ENCODE measurements around the gene CCNY.
"Not testable (repeated sequence)": the region's sequence is repeated elsewhere in the genome, so short reads cannot be mapped to it uniquely, and the experiment has no call there.

The CCNY gene

DNA sequence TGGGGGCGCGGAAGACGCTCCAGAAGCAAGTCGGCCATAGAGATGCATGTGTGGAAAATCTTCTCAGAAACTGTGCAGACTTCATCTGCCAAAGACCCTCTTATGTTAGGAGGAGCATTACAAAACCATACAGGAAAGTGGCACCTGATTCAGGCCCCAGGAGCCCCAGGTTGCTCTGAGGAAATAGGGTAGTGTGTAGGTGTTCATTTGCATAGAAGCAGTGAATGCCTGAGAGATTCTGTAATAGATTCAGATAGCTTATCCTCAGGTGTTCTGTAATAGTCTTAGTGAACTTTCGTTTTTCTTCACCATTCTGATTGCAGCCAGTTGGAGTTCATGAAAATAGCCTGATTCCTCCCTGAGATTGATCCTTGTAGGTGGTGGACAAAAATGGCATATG is 162.4 kb downstream of the CCNY start:
- no peak for FAIRE-seq
- no peak for TF ChIP-seq POLR2A (IDR thresholded peaks at IDR 0.05; ENCODE audit: low read depth, low read length)
- DNase-seq (ENCODE audit: insufficient read length, low spot score) = no peak

GRCh38 chr10:35501923-35502322 is 165.6 kb downstream of the CCNY start:
- DNase-seq (ENCODE audit: insufficient read length, low spot score) = no peak

DNA sequence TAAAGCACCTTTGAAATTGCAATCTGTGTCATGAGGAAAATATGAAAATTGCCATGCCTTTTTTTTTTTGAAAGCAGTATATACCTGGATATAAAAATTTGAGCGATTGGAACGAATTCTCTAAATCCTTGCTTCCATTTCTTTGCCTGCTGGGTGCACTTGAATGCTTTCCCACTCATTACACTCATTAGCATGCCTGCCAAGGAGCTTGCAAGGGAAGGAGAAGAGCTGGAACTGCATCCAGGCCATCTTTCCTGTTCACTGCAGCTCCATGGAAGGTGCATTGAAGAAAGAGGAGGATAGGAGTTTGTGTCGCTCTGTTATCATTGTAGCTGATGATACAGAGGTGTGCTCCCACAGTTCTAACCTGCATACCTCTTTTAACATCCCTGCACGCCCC is 166.4 kb downstream of the CCNY start:
- FAIRE-seq (no peak), DNase-seq (ENCODE audit: insufficient read length, low spot score) (no peak)
- TF ChIP-seq POLR2A (IDR thresholded peaks at IDR 0.05; ENCODE audit: low read depth, low read length) = no peak

More at GRCh38 chr10:35501923-35502322, 165.6 kb downstream of the CCNY start:
- no peak for TF ChIP-seq POLR2A (IDR thresholded peaks at IDR 0.05; ENCODE audit: low read depth, low read length)
- FAIRE-seq = no peak

GRCh38 chr10:35503578-35503977 is 167.3 kb downstream of the CCNY start:
- no peak for TF ChIP-seq POLR2A (IDR thresholded peaks at IDR 0.05; ENCODE audit: low read depth, low read length)
- DNase-seq (ENCODE audit: insufficient read length, low spot score) (no peak), FAIRE-seq (no peak)

- no peak for TF ChIP-seq POLR2A (IDR thresholded peaks at IDR 0.05; ENCODE audit: low read depth, low read length)
- FAIRE-seq = no peak
- no peak for DNase-seq (ENCODE audit: insufficient read length, low spot score)
Observed at GRCh38 chr10:35504132-35504531, 167.8 kb downstream of the CCNY start.

DNA sequence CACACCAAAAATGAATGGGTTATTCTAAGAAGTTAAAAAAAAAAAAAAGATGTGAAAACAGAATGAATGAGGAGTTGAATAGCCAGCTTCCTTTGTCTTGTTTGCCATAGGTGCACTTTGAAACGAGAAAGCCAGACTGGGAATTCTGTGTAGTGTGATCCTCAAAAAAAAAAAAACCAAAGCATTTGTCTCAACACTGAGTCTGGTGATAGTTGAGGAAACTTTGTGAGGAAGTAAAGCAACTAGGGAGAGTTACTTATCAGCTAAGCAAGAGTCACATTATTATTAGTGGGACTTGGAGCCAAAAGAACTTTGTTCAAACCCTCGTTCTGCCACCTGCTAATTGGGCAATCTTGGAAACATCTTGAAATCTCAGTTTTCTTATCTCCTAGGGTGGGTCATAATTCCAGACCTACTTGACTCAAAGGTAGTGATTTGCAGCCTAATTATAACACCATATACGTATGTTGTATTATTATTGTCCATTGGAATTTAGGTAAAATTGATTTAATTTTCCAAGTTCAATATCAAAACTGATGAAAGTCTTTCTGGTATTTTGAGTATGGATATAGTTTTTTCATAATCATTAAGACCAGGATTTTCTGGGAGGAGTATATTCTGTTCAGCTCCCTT is 169.0 kb downstream of the CCNY start:
- no peak for DNase-seq (ENCODE audit: insufficient read length, low spot score)
- no peak for FAIRE-seq
- no peak for TF ChIP-seq POLR2A (IDR thresholded peaks at IDR 0.05; ENCODE audit: low read depth, low read length)

- FAIRE-seq (no peak), DNase-seq (ENCODE audit: insufficient read length, low spot score) (no peak)
Observed at GRCh38 chr10:35506741-35507140, 170.4 kb downstream of the CCNY start.

DNA sequence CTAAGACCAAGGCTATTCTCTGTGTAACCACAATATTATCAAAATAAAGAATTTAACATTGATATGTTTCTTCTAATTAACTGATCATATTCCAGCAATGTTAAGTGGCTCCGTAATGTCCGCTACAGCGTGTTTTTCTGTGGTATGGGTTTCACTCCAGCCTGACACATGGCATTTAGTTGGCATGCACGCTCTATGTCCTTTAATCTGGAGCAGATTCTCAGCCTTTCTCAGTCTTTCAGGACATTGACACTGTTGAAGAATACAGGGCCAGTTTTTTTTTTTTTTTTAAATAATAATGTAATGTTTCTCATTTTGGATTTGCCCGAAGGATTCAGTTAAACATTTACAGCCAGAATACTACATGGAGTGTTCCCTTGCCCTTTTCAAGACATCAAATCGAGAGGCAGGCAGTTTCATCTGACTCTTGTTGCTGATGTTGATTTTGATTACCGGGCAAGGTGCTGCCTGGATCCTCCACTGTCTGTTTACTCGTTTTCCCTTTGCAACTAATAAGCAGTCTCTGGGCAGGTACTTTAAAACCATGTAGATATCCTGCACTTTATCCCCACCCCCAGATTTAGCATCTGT is 171.3 kb downstream of the CCNY start:
- no peak for FAIRE-seq
- DNase-seq (ENCODE audit: insufficient read length, low spot score) = no peak
- TF ChIP-seq POLR2A (IDR thresholded peaks at IDR 0.05; ENCODE audit: low read depth, low read length) = no peak

More at GRCh38 chr10:35506741-35507140, 170.4 kb downstream of the CCNY start:
- no peak for TF ChIP-seq POLR2A (IDR thresholded peaks at IDR 0.05; ENCODE audit: low read depth, low read length)

DNA sequence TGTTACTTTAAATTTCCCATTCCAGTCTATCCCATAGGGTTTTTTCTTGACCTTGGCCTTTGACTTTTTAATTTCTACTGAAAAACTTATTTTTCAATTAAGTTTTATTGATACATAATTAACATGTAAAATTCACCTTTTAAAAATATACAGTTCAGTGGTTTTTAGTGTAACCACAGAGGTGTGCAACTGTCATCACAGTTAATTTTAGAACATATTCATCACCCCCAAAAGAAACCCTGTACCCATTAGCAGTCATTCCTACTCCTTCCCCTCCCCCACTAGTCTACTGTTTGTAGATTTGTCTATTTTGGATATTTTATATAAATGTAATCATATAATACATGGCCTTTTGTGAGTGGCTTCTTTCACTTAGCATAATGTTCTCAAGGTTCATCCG is 172.3 kb downstream of the CCNY start:
- no peak for TF ChIP-seq POLR2A (IDR thresholded peaks at IDR 0.05; ENCODE audit: low read depth, low read length)
- FAIRE-seq = no peak
- no peak for DNase-seq (ENCODE audit: insufficient read length, low spot score)

DNA sequence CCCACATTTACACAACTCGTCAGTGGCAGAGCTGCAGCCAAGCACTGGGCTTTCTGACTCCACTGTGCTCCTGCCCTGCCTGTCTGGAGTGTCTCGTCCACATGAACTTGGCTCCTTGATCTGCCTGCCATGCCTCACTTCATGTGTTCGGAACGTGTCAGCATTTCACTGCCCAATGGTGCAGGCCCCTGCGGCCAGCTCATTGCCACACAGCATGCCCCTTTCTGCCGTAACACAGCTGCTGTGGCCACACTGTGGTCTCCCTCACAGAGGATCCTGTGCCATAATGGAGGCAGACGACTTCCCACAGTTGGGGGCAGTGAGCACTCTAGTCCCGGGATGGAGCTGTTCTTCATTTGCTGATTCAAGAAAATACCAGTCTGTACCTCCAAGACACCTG is 174.6 kb downstream of the CCNY start:
- no peak for DNase-seq (ENCODE audit: insufficient read length, low spot score)
- FAIRE-seq = no peak
- TF ChIP-seq POLR2A (IDR thresholded peaks at IDR 0.05; ENCODE audit: low read depth, low read length) = no peak

- TF ChIP-seq POLR2A (IDR thresholded peaks at IDR 0.05; ENCODE audit: low read depth, low read length) = no peak
- FAIRE-seq = no peak
Observed at GRCh38 chr10:35511647-35512046, 175.3 kb downstream of the CCNY start.

GRCh38 chr10:35516102-35516670 is 179.9 kb downstream of the CCNY start:
- no peak for TF ChIP-seq POLR2A (IDR thresholded peaks at IDR 0.05; ENCODE audit: low read depth, low read length)
- DNase-seq (ENCODE audit: insufficient read length, low spot score) (no peak), FAIRE-seq (no peak)

More at GRCh38 chr10:35511647-35512046, 175.3 kb downstream of the CCNY start:
- no peak for DNase-seq (ENCODE audit: insufficient read length, low spot score)

DNA sequence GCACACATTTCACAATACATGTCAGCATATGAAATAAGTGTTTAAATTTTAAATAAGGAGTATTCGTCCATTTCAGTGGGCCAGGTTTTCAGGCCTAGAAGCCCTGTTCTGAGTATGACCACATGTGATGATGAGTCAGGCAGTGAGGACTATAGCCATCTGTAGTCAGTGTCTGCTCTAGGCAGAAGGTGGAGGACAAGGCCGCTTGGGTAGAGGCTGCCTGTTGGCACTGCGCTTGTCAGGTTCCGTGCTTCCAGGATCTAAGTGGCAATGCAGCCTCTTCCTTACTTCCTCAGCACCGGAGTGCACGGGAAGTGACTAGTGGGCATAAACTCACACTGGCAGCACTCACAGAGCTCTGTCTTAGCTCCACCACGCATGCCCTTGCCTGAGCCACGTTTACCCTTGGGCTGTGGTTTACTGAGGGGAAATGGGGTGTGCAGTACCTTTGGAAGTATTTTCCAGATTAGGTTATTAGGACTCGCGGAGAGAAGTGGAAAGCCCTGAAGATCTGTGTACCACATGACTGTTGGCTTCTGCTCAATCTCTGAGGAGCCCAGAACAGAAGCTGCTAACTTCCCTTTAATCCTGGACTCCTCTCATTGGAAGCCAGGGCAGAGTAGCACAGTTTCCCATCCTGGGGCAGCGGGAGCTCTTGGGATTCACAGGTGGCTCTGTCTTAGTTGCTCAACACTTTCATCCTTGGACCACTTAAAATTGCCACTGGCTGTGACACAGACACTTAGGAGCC is 181.3 kb downstream of the CCNY start:
- TF ChIP-seq POLR2A (IDR thresholded peaks at IDR 0.05; ENCODE audit: low read depth, low read length) = no peak
- DNase-seq (ENCODE audit: insufficient read length, low spot score) = no peak
- FAIRE-seq = no peak

GRCh38 chr10:35518187-35518586 is 181.9 kb downstream of the CCNY start:
- not testable (repeated sequence) for FAIRE-seq; DNase-seq (ENCODE audit: insufficient read length, low spot score)

Measured in H54 (cell line).